SK-N-SH (cell line): ENCODE data around the gene CPNE4. TPM values are rescaled to one million over a fixed set of nuclear protein-coding genes. Genes with fewer than 3 reads are reported as not detected.

Experiments used
- CTCF ChIA-PET: fragments of 300-600, 350-600 bp; formaldehyde crosslinking; extraction: SDS; loops from one replicate; lab custom pipeline; 2021; lab: Yijun Ruan, JAX
- POLR2A ChIA-PET: fragments of 350-600 bp; sonication (Branson Sonifier 250); formaldehyde crosslinking; extraction: SDS; loops from one replicate; lab custom pipeline; 2020; ENCODE audit warnings: antibody characterized with exemption, inconsistent platforms; lab: Yijun Ruan, JAX
- DNase-seq: peaks from one replicate; pipeline ENCODE4 v3.0.0; 2012
- H2AFZ ChIP-seq: fragments of 200-600 bp; sonication (generic); 2 replicates; pipeline ENCODE4 v1.8.1; 2016; ENCODE audit warnings: antibody characterized with exemption, mild to moderate bottlenecking, low read depth
- H3F3A ChIP-seq: fragments of 200-600 bp; sonication (generic); replicated peaks from 2 replicates; pipeline ENCODE3; 2016; ENCODE audit warnings: antibody characterized with exemption, mild to moderate bottlenecking; ENCODE audit not compliant: insufficient read depth
- H3K27ac ChIP-seq, 2 experiments: fragments of 200-500 bp in 1 of 2; fragments of 200-600 bp in 1 of 2; sonication (Bioruptor generic) in 1 of 2; sonication (generic), shearing (Covaris generic) in 1 of 2; 2 replicates each; pipeline versions ENCODE4 v1.5.1 to v1.6.1; 2014 to 2016; ENCODE audit warnings: low read depth in 2 of 2, inconsistent platforms in 1 of 2, low read length in 1 of 2, mild to moderate bottlenecking in 1 of 2, mixed read lengths in 1 of 2
- H3K27me3 ChIP-seq: fragments of 200-600 bp; sonication (generic), shearing (Covaris generic); 2 replicates; pipeline ENCODE4 v1.6.1; 2016; ENCODE audit warnings: mixed run types; ENCODE audit not compliant: insufficient read depth
- H3K36me3 ChIP-seq, 2 experiments: fragments of 200-500 bp in 1 of 2; fragments of 200-600 bp in 1 of 2; sonication (Bioruptor generic) in 1 of 2; sonication (generic) in 1 of 2; replicated peaks in 1 of 2; 2 replicates each; pipeline versions ENCODE3 to v1.5.1; 2014 to 2016; ENCODE audit warnings: low read length in 1 of 2, mild to moderate bottlenecking in 1 of 2; ENCODE audit not compliant: insufficient read depth in 2 of 2, control insufficient read depth in 1 of 2
- H3K4me1 ChIP-seq, 2 experiments: fragments of 200-500 bp in 1 of 2; fragments of 200-600 bp in 1 of 2; sonication (Bioruptor generic) in 1 of 2; sonication (generic), shearing (Covaris generic) in 1 of 2; 2 replicates each; pipeline versions ENCODE4 v1.5.1 to v1.6.1; 2014 to 2016; ENCODE audit warnings: low read depth in 1 of 2, low read length in 1 of 2, mixed run types in 1 of 2; ENCODE audit not compliant: insufficient read depth in 2 of 2, control insufficient read depth in 1 of 2
- H3K4me2 ChIP-seq: fragments of 200-600 bp; sonication (generic), shearing (Covaris generic); 2 replicates; pipeline ENCODE4 v1.6.1; 2017; ENCODE audit warnings: mixed run types
- H3K4me3 ChIP-seq, 2 experiments: fragments of 200-500 bp in 1 of 2; fragments of 200-600 bp in 1 of 2; sonication (Bioruptor generic) in 1 of 2; sonication (generic), shearing (Covaris generic) in 1 of 2; 2 replicates each; pipeline versions ENCODE4 v1.5.1 to v1.8.1; 2014 to 2016; ENCODE audit warnings: low read depth in 2 of 2, inconsistent platforms in 1 of 2, low read length in 1 of 2, mild to moderate bottlenecking in 1 of 2, mixed read lengths in 1 of 2, moderate library complexity in 1 of 2
- H3K79me2 ChIP-seq: fragments of 200-600 bp; sonication (generic); 2 replicates; pipeline ENCODE4 v1.8.1; 2017; ENCODE audit warnings: mild to moderate bottlenecking; ENCODE audit not compliant: insufficient read depth
- H3K9ac ChIP-seq: fragments of 200-600 bp; sonication (generic); 2 replicates; pipeline ENCODE4 v1.6.1; 2017; ENCODE audit warnings: mixed run types
- H3K9me2 ChIP-seq: fragments of 200-600 bp; sonication (generic); 2 replicates; pipeline ENCODE4 v1.6.1; 2017; ENCODE audit warnings: mixed run types
- H3K9me3 ChIP-seq: fragments of 200-600 bp; sonication (generic); 2 replicates; pipeline ENCODE4 v1.6.1; 2017; ENCODE audit warnings: mixed run types, mild to moderate bottlenecking, moderate library complexity
- H4K20me1 ChIP-seq: fragments of 200-600 bp; sonication (generic); 2 replicates; pipeline ENCODE4 v1.6.1; 2017; ENCODE audit warnings: mild to moderate bottlenecking, mixed run types; ENCODE audit not compliant: insufficient read depth
- GABPA ChIP-seq: IDR thresholded peaks from 2 replicates; pipeline ENCODE4 v1.4.0; 2012; ENCODE audit warnings: low read depth, mild to moderate bottlenecking
- JUND ChIP-seq: IDR thresholded peaks from 2 replicates; pipeline ENCODE4 v1.4.0; 2012
- NRF1 ChIP-seq: IDR thresholded peaks from 2 replicates; pipeline ENCODE4 v1.6.1; 2012; ENCODE audit warnings: low read depth, mild to moderate bottlenecking, low read length
- POLR2AphosphoS5 ChIP-seq: IDR thresholded peaks from 2 replicates; pipeline ENCODE4 v1.6.1; 2012; ENCODE audit warnings: low read depth, low read length
- RCOR1 ChIP-seq: fragments of 150-350 bp; IDR thresholded peaks from 2 replicates; pipeline ENCODE4 v1.6.1; 2017; ENCODE audit warnings: antibody characterized with exemption, low read length
- REST ChIP-seq: IDR thresholded peaks from 2 replicates; pipeline ENCODE4 v1.6.1; 2012; ENCODE audit warnings: mild to moderate bottlenecking, low read depth, low read length, moderate library complexity
- RFX5 ChIP-seq: IDR thresholded peaks from 2 replicates; pipeline ENCODE4 v1.6.1; 2012; ENCODE audit warnings: mild to moderate bottlenecking, improper control_type of control experiment, low read length
- SIN3A ChIP-seq: IDR thresholded peaks from 2 replicates; pipeline ENCODE4 v1.6.1; 2012; ENCODE audit warnings: low read depth, mild to moderate bottlenecking, low read length, moderate library complexity, borderline replicate concordance
- TCF12 ChIP-seq: IDR thresholded peaks from 2 replicates; pipeline ENCODE4 v1.4.0; 2012
- TEAD4 ChIP-seq: IDR thresholded peaks from 2 replicates; pipeline ENCODE4 v1.4.0; 2012; ENCODE audit warnings: mild to moderate bottlenecking, borderline replicate concordance; ENCODE audit not compliant: insufficient read depth
- WGBS: methylation state at CpG from one replicate; pipeline ENCODE4 v1.1.6; 2017; ENCODE audit warnings: low lambda C conversion rate; 5-methylcytosine and 5-hydroxymethylcytosine counted together
- polyA plus RNA-seq, 3 experiments: library from polyadenylated mRNA; depleted of rRNA; stranded (reverse); fragments of >200 nt; gene quantifications; 2 replicates each; pipeline ENCODE4 v1.2.3, GENCODE V29; 2012
- TF ChIP-seq, protein P1 (sequence below): fragments of 150-350 bp; IDR thresholded peaks from 2 replicates; pipeline ENCODE4 v1.6.1; 2017; ENCODE audit warnings: antibody characterized with exemption, low read length, low read depth, borderline replicate concordance
- TF ChIP-seq, protein P2 (sequence below): IDR thresholded peaks from 2 replicates; pipeline ENCODE4 v1.4.0; 2012; ENCODE audit warnings: low read depth, borderline replicate concordance

The CPNE4 gene
- polyA plus RNA-seq, 1 of the 3 experiments (the other 2 are of a cell fraction) = not detected

DNA sequence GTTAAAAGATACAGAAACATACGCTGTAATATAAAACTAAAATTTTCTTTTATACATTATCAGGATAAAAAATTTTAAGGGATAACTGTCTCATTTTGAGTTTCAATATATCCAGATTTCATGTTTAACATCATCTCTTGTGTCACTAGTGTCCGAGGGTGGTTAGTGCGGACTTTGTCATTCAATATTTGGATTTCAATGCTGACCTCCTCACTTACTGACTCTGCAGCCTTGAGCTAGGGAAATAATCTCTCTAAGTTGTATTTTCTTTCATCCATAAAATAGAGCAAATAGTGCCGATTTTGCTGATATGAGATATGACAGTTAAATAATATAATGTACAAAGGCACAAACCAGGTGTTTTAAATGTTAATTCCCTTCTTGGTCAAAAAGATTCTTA, 203.2 kb downstream of the CPNE4 start:
- CTCF ChIA-PET = interaction anchor here (1.9 kb wide), 1 partner anchor 11 kb away, joined by 4 read pairs; no protein-coding TSS in a partner anchor
- no peaks in the 10 kb centered on the region for H3K27me3 ChIP-seq

DNA sequence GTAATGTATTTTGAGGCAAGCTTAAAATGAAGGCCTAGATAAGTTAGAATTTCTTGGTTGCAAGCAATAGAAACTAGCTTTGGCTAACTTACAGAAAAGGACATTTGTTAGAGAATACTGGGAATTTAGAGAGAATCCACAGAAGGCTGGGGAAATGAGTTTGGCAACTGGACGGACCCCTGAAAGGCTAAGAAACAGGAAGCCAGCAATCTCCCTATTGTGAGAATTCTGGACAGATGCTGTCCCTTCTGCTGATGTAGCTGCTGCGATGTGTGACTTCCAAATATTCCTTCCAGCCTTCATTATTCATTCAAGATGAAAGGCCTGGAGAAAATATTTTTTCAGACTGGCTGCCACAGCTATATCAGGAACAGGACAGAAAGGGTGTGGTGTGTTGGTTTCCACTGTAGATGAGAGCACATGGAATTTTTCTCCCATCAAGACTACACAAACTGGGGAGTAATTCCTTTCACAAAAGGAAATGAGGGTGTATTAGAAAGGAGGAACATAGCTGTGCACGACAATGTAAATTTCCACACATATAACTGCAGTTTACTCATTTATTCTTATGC, 213.5 kb downstream of the CPNE4 start:
- Histone ChIP-seq H3K4me1 (no peaks in the 10 kb centered on the region), H3K27ac (no peak overlapping the region), H3K9ac (no peak overlapping the region), H3K4me3 (no peak overlapping the region), H3K27me3 (no peaks in the 10 kb centered on the region), H3K79me2 (no peaks in the 10 kb centered on the region), H2AFZ (no peak overlapping the region), H3K36me3 (no peaks in the 10 kb centered on the region), H3F3A (no peaks in the 10 kb centered on the region), H4K20me1 (no peaks in the 10 kb centered on the region), H3K9me2 (no peaks in the 10 kb centered on the region), H3K4me2 (no peak overlapping the region), H3K9me3 (no peaks in the 10 kb centered on the region)
- CTCF ChIA-PET = interaction anchor here (0.6 to 1.3 kb wide), 3 partner anchors 9 to 208 kb away, joined by 3 read pairs; no protein-coding TSS in a partner anchor
- POLR2A ChIA-PET = no interaction called here
- WGBS = 25% methylated on average over 3 of the region's 3 CpGs
- no peak for DNase-seq
- TF ChIP-seq REST (no peak), GABPA (no peak), TEAD4 (no peak), RCOR1 (no peak), JUND (no peak), SIN3A (no peak), NRF1 (no peak)
- TF ChIP-seq, protein P1, sequence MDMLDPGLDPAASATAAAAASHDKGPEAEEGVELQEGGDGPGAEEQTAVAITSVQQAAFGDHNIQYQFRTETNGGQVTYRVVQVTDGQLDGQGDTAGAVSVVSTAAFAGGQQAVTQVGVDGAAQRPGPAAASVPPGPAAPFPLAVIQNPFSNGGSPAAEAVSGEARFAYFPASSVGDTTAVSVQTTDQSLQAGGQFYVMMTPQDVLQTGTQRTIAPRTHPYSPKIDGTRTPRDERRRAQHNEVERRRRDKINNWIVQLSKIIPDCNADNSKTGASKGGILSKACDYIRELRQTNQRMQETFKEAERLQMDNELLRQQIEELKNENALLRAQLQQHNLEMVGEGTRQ = no peak
- TF ChIP-seq, protein P2, sequence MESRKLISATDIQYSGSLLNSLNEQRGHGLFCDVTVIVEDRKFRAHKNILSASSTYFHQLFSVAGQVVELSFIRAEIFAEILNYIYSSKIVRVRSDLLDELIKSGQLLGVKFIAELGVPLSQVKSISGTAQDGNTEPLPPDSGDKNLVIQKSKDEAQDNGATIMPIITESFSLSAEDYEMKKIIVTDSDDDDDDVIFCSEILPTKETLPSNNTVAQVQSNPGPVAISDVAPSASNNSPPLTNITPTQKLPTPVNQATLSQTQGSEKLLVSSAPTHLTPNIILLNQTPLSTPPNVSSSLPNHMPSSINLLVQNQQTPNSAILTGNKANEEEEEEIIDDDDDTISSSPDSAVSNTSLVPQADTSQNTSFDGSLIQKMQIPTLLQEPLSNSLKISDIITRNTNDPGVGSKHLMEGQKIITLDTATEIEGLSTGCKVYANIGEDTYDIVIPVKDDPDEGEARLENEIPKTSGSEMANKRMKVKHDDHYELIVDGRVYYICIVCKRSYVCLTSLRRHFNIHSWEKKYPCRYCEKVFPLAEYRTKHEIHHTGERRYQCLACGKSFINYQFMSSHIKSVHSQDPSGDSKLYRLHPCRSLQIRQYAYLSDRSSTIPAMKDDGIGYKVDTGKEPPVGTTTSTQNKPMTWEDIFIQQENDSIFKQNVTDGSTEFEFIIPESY = no peak

More for the DNA sequence above, 203.2 kb downstream of the CPNE4 start:
- no peaks in the 10 kb centered on the region for H3F3A ChIP-seq
- H3K9ac ChIP-seq = no peak overlapping the region
- H3K4me3 ChIP-seq = no peak overlapping the region
- POLR2A ChIA-PET = no interaction called here
- H2AFZ ChIP-seq = no peak overlapping the region
- no peak overlapping the region for H3K27ac ChIP-seq
- DNase-seq = no peak
- H3K79me2 ChIP-seq = no peaks in the 10 kb centered on the region
- no peaks in the 10 kb centered on the region for H3K4me1 ChIP-seq
- no peaks in the 10 kb centered on the region for H4K20me1 ChIP-seq
- no peak for TF ChIP-seq RFX5
- no peak for TF ChIP-seq RCOR1
- TF ChIP-seq TCF12 = no peak
- TF ChIP-seq POLR2AphosphoS5 = no peak
- TF ChIP-seq REST = no peak
- TF ChIP-seq JUND = no peak
- TF ChIP-seq, all 33 proteins: peak for 0
- Histone ChIP-seq H3K9me3 (no peaks in the 10 kb centered on the region), H3K4me2 (no peak overlapping the region), H3K36me3 (no peaks in the 10 kb centered on the region), H3K9me2 (no peaks in the 10 kb centered on the region)
- WGBS = 62% methylated on average over 4 of the region's 4 CpGs
